ENCODE data around the gene LRRK2. TPM values are rescaled to one million over a fixed set of nuclear protein-coding genes. Genes with fewer than 3 reads are reported as not detected.
A peak's percentile ranks its signal among the peaks of the same experiment; 100 is the strongest.

The LRRK2 gene
- total and polyA plus RNA-seq, 10 of the 15 experiments (the other 5 are each of a cell fraction or from before 2014, with no cell fraction given) = 0.80 to 32.6 (median 1.4) TPM

GRCh38 chr12:40202095-40203059 lies 22.4 kb upstream of the LRRK2 start (continued):
- TF ChIP-seq DPF2 (IDR thresholded peaks at IDR 0.05) (peak; percentile 76), MLLT1 (IDR thresholded peaks at IDR 0.05) (peak; percentile 54; the same call in 1 of the 2 replicates), FOXK2 (IDR thresholded peaks at IDR 0.05) (no peak), CEBPB (IDR thresholded peaks at IDR 0.05; ENCODE audit: borderline replicate concordance in 1 of 2, low read depth in 2 of 2, low read length in 2 of 2) (no peak), YY1 (IDR thresholded peaks at IDR 0.05; ENCODE audit: low read depth, low read length) (no peak), TCF7 (IDR thresholded peaks at IDR 0.05; ENCODE audit: borderline replicate concordance) (no peak), PBX3 (IDR thresholded peaks at IDR 0.05; ENCODE audit: insufficient replicate concordance, low read depth, low read length) (no peak), E2F4 (IDR thresholded peaks at IDR 0.05; ENCODE audit: low read depth, low read length) (no peak), ZNF274 (IDR thresholded peaks at IDR 0.05; ENCODE audit: insufficient read depth, insufficient read length) (no peak), ZBTB11 (CRISPR knock-in tag; IDR thresholded peaks at IDR 0.05) (no peak), SREBF1 (IDR thresholded peaks at IDR 0.05; ENCODE audit: low read length) (no peak), HSF1 (IDR thresholded peaks at IDR 0.05; ENCODE audit: low read depth, low read length) (no peak), REST (IDR thresholded peaks at IDR 0.05; ENCODE audit: low read depth, low read length) (no peak), RB1 (IDR thresholded peaks at IDR 0.05; ENCODE audit: borderline replicate concordance) (no peak), TAF1 (IDR thresholded peaks at IDR 0.05; ENCODE audit: borderline replicate concordance, low read depth, low read length) (no peak), PAX5 (IDR thresholded peaks at IDR 0.05; ENCODE audit: borderline replicate concordance, low read depth, low read length) (no peak)
